IMR-90 (cell line): ENCODE measurements around the gene ACOX3. TPM values are rescaled to one million over a fixed set of nuclear protein-coding genes. Genes with fewer than 3 reads are reported as not detected.

Source experiments
- ATAC-seq: fragments of 200-7000 bp; cut with Tn5 transposase; 2 replicates; pipeline ENCODE4 v1.9.1; 2020; ENCODE audit warnings: low read depth, mild to moderate bottlenecking, moderate library complexity
- BruUV-seq: library from RNA; stranded (reverse); fragments of 400-500 nt; replicated peaks from 2 replicates; lab custom pipeline; 2021; lab: Mats Ljungman, UMichigan
- CTCF ChIA-PET: fragments of 300-600 bp; formaldehyde crosslinking; extraction: SDS; loops from one replicate; lab custom pipeline; 2021; ENCODE audit warnings: antibody characterized with exemption; lab: Yijun Ruan, JAX
- POLR2A ChIA-PET: fragments of 300-600 bp; sonication (Branson Sonifier 250); formaldehyde crosslinking; loops from one replicate; lab custom pipeline; 2022; ENCODE audit warnings: antibody characterized with exemption; ENCODE audit not compliant: unreplicated experiment; lab: Charles Lee
- DNase-seq: peaks from one replicate; pipeline ENCODE4 v3.0.0; 2013
- H2AFZ ChIP-seq: replicated peaks from 2 replicates; pipeline ENCODE3; 2013; ENCODE audit warnings: low read length, mild to moderate bottlenecking; ENCODE audit not compliant: poor library complexity
- H2AK5ac ChIP-seq: 2 replicates; pipeline ENCODE4 v1.6.1; 2013; ENCODE audit warnings: low read depth, low read length, inconsistent platforms
- H2AK9ac ChIP-seq: replicated peaks from 2 replicates; pipeline ENCODE3; 2013; ENCODE audit warnings: mild to moderate bottlenecking, low read depth, low read length, moderate library complexity; ENCODE audit not compliant: poor library complexity
- H2BK120ac ChIP-seq: 2 replicates; pipeline ENCODE4 v1.6.1; 2013; ENCODE audit warnings: low read depth, low read length, inconsistent platforms
- H2BK15ac ChIP-seq: 3 replicates; pipeline ENCODE4 v1.6.1; 2013; ENCODE audit warnings: low read depth, low read length, inconsistent platforms
- H2BK20ac ChIP-seq: 2 replicates; pipeline ENCODE4 v1.6.1; 2013; ENCODE audit warnings: low read depth, mild to moderate bottlenecking, inconsistent platforms, low read length, moderate library complexity
- H2BK5ac ChIP-seq: 2 replicates; pipeline ENCODE4 v1.6.1; 2013; ENCODE audit warnings: mild to moderate bottlenecking, low read depth, low read length, inconsistent platforms; ENCODE audit not compliant: poor library complexity, severe bottlenecking
- H3K14ac ChIP-seq: replicated peaks from 2 replicates; pipeline ENCODE4 v1.6.1; 2013; ENCODE audit warnings: low read depth, low read length, inconsistent platforms
- H3K18ac ChIP-seq: 2 replicates; pipeline ENCODE4 v1.6.1; 2013; ENCODE audit warnings: low read depth, low read length, control low read depth
- H3K23ac ChIP-seq: 2 replicates; pipeline ENCODE4 v1.6.1; 2013; ENCODE audit warnings: low read depth, low read length, inconsistent platforms
- H3K27ac ChIP-seq: 2 replicates; pipeline ENCODE4 v1.5.1; 2013; ENCODE audit warnings: mild to moderate bottlenecking, control low read depth, low read length; ENCODE audit not compliant: insufficient read depth
- H3K27me3 ChIP-seq: 2 replicates; pipeline ENCODE4 v1.6.1; 2013; ENCODE audit warnings: low read length; ENCODE audit not compliant: control insufficient read depth, insufficient read depth
- H3K36me3 ChIP-seq: 2 replicates; pipeline ENCODE4 v1.6.1; 2013; ENCODE audit warnings: low read length, mixed read lengths; ENCODE audit not compliant: control insufficient read depth, insufficient read depth
- H3K4ac ChIP-seq: 2 replicates; pipeline ENCODE4 v1.6.1; 2013; ENCODE audit warnings: low read depth, low read length, inconsistent platforms
- H3K4me1 ChIP-seq: 2 replicates; pipeline ENCODE4 v1.6.1; 2013; ENCODE audit warnings: low read length, mixed read lengths; ENCODE audit not compliant: control insufficient read depth, insufficient read depth
- H3K4me2 ChIP-seq: 2 replicates; pipeline ENCODE4 v1.6.1; 2013; ENCODE audit warnings: low read depth, mild to moderate bottlenecking, control low read depth, low read length, moderate library complexity
- H3K4me3 ChIP-seq: 2 replicates; pipeline ENCODE4 v1.5.1; 2013; ENCODE audit warnings: low read depth, mild to moderate bottlenecking, control low read depth, low read length, moderate library complexity; ENCODE audit not compliant: insufficient read depth
- H3K56ac ChIP-seq: 2 replicates; pipeline ENCODE4 v1.6.1; 2013; ENCODE audit warnings: low read length, inconsistent platforms; ENCODE audit not compliant: insufficient read depth; ENCODE audit errors: extremely low read depth
- H3K79me1 ChIP-seq, 2 experiments: 2 replicates each; pipeline ENCODE4 v1.6.1; 2013; ENCODE audit warnings: low read length in 2 of 2, inconsistent platforms in 1 of 2, low read depth in 1 of 2
- H3K9ac ChIP-seq: 2 replicates; pipeline ENCODE4 v1.6.1; 2013; ENCODE audit warnings: low read depth, low read length, control low read depth
- H3K9me1 ChIP-seq: 2 replicates; pipeline ENCODE4 v1.6.1; 2013; ENCODE audit warnings: low read length, inconsistent platforms; ENCODE audit not compliant: insufficient read depth
- H3K9me3 ChIP-seq: 2 replicates; pipeline ENCODE4 v1.6.1; 2013; ENCODE audit warnings: low read length; ENCODE audit not compliant: control insufficient read depth, insufficient read depth
- H4K20me1 ChIP-seq: 2 replicates; pipeline ENCODE4 v1.6.1; 2013; ENCODE audit warnings: low read length, inconsistent platforms; ENCODE audit not compliant: insufficient read depth
- H4K5ac ChIP-seq: 2 replicates; pipeline ENCODE4 v1.6.1; 2013; ENCODE audit warnings: mild to moderate bottlenecking, low read depth, low read length, control low read depth
- H4K8ac ChIP-seq, 2 experiments: 2 replicates each; pipeline ENCODE4 v1.6.1; 2013; ENCODE audit warnings: low read depth in 2 of 2, low read length in 2 of 2, control low read depth in 1 of 2, inconsistent platforms in 1 of 2
- H4K91ac ChIP-seq: 2 replicates; pipeline ENCODE4 v1.6.1; 2013; ENCODE audit warnings: low read depth, low read length, inconsistent platforms; ENCODE audit not compliant: insufficient read depth
- BHLHE40 ChIP-seq: fragments of 150-350 bp; IDR thresholded peaks from 2 replicates; pipeline ENCODE4 v1.6.1; 2016; ENCODE audit warnings: mild to moderate bottlenecking, low read depth, low read length
- MXI1 ChIP-seq: IDR thresholded peaks from 2 replicates; pipeline ENCODE4 v1.6.1; 2012; ENCODE audit warnings: low read depth, mild to moderate bottlenecking, low read length, moderate library complexity, borderline replicate concordance
- WGBS, 2 experiments: methylation state at CpG; one replicate each; pipeline versions ENCODE4 v1.1.5 to v1.1.7; 2013; ENCODE audit warnings: missing lambda C conversion rate in 2 of 2; ENCODE audit not compliant: insufficient read length in 1 of 2; ENCODE audit errors: extremely low coverage in 2 of 2; 5-methylcytosine and 5-hydroxymethylcytosine counted together
- dilution Hi-C: fragments of 300-500 bp; cut with HindIII; formaldehyde crosslinking; loops from one replicate; pipeline ENCODE4 v1.14.3; 2018; ENCODE audit warnings: low sequenced_read_pairs; ENCODE audit not compliant: unreplicated experiment
- in situ Hi-C: fragments of 300-500 bp; cut with MboI; formaldehyde crosslinking; loops from 3 replicates; pipeline ENCODE4 v1.14.3; 2019; ENCODE audit warnings: low sequenced_read_pairs, inconsistent platforms, mixed read lengths
- intact Hi-C: fragments of 100-400 bp; cut with micrococcal nuclease; formaldehyde crosslinking; loops from 2 replicates; pipeline ENCODE4 v1.10.0; 2022
- polyA plus RNA-seq, 3 experiments: library from polyadenylated mRNA; depleted of rRNA; stranded (reverse); fragments of >200 nt; gene quantifications; 2 replicates each; pipeline ENCODE4 v1.2.3, GENCODE V29; 2012; ENCODE audit warnings: low replicate concordance in 1 of 3
- total RNA-seq: library from RNA; depleted of rRNA; stranded (reverse); fragments of >200 nt; gene quantifications from 2 replicates; pipeline ENCODE4 v1.2.3, GENCODE V29; 2012

Gene ACOX3
- total and polyA plus RNA-seq, 2 of the 4 experiments (the other 2 are of a cell fraction) = 15.2 to 25.8 TPM

DNA sequence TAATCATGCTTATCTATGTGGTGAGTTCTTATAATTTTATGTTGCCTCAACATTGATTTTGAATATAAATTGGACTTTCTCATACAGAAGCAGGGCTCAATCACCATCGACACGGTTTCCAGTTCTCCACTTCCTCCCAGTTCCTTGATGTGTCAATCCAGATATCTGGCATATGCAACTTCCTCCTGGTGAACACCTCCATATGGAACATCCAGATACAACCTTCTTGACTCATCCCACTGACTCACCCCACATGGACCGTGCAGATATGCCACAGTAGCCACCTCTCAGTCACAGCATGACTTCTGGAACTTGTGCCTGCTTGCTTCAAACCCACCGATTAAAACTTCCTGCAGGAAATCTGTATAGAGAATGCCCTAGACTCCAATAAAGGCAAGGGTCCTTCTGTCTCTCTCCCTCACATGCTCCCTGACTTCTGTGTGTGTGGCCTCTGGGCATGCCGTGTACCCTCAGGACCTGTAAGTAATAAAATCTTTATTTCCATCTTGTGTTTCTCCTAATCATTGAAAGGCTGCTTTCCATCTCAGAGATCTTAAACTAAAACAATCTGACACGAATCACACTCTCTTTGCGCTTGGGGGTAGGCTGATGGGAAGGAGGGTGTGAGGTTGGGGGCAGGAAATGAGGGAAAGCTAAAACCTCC, 104.0 kb downstream of the ACOX3 start:
- Histone ChIP-seq H3K18ac (no peak overlapping the region), H2BK5ac (no peak overlapping the region), H3K4me1 (no peaks in the 10 kb centered on the region), H3K4me2 (no peak overlapping the region), H3K9ac (no peak overlapping the region), H2BK120ac (no peak overlapping the region), H2AK9ac (no peak overlapping the region), H3K4me3 (no peak overlapping the region), H3K79me1 (no peaks in the 10 kb centered on the region), H2AK5ac (no peak overlapping the region), H3K9me3 (peaks cover 5% of the 10 kb centered on the region), H3K36me3 (no peaks in the 10 kb centered on the region), H3K27ac (no peak overlapping the region), H4K20me1 (no peaks in the 10 kb centered on the region), H4K5ac (no peak overlapping the region), H2BK15ac (no peak overlapping the region), H3K56ac (no peak overlapping the region), H4K8ac (no peak overlapping the region), H3K9me1 (no peaks in the 10 kb centered on the region; the same call in 1 of the 2 replicates), H3K27me3 (peaks cover 7% of the 10 kb centered on the region), H3K14ac (0 out of 2 replicates have a peak overlapping the region, but pooled peaks have one; percentile 21), H3K4ac (no peak overlapping the region), H4K91ac (no peak overlapping the region), H2BK20ac (no peak overlapping the region), H2AFZ (no peak overlapping the region), H3K23ac (no peak overlapping the region)
- 79% methylated on average over 2 of the region's 7 CpGs; no CpG with 5 or more reads in 1 of the 2 experiments for WGBS, 2 experiments
- ChIA-PET CTCF (no interaction called here), POLR2A (no interaction called here)
- in situ Hi-C loops (no loop called here), intact Hi-C loops (no loop called here), dilution Hi-C loops (no loop called here)
- BruUV-seq = no TSS peak
- ATAC-seq = no peak
- DNase-seq = peak; percentile 55
- peak; percentile 73 for TF ChIP-seq BHLHE40
- no peak for TF ChIP-seq MXI1
